ENCODE results near the gene EHMT2. TPM values are rescaled to one million over a fixed set of nuclear protein-coding genes. Genes with fewer than 3 reads are reported as not detected.

The EHMT2 gene
- total and polyA plus RNA-seq, 2 of the 8 experiments (the other 6 are each of a cell fraction or from before 2014, with no cell fraction given), result 125 to 177 TPM

DNA sequence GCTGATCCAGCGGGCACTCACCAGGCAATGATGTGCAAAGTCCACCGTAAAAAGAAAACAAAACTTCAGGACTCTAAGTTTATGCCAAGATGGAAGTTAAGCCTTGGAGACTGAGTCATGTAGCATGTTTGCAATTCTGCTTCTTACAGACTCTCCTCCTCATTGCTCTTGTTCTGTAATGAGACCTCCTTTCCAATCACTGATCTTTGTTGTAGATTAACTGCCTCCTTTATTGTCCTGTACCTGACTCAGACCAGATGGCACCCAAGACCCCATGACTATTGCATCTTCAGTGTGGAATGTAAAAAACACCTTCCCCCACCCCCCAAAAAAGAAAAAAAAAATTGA, 46.0 kb downstream of the EHMT2 start (continued):
- TF ChIP-seq SIRT6 (IDR thresholded peaks at IDR 0.05; ENCODE audit: low read length), result no peak
- TF ChIP-seq EZH2 (IDR thresholded peaks at IDR 0.05; ENCODE audit: low read depth, low read length, severe bottlenecking), result no peak
- TF ChIP-seq RXRA (IDR thresholded peaks at IDR 0.05; ENCODE audit: insufficient read depth, low read depth, low read length), result no peak
- no peak for TF ChIP-seq RNF2 (IDR thresholded peaks at IDR 0.05; ENCODE audit: borderline replicate concordance, low read depth, low read length, missing control alignments, poor library complexity, severe bottlenecking)

Measured in H1 (cell line).